Stimulated activated CD8-positive, alpha-beta memory T cell treated with anti-CD3 and anti-CD28 coated beads, Interleukin-4, amount 100 ng/mL, for 48 hours (primary cell): Measurements from ENCODE around the gene SHISAL2A.

Experiments
- DNase-seq: peaks from one replicate; pipeline ENCODE4 v3.0.0-alpha.2; 2020

The SHISAL2A gene

GRCh38 chr1:52632732-52633290, at the start of gene SHISAL2A:
Gene SHISAL2A (plus strand): TSS chr1:52633168. CDS start chr1:52633494, 326 bp downstream.
- DNase-seq, result peak; percentile 63

GRCh38 chr1:52585474-52585873, 47.5 kb upstream of the SHISAL2A start:
- no peak for DNase-seq

GRCh38 chr1:52588027-52588426, 44.9 kb upstream of the SHISAL2A start:
- no peak for DNase-seq

GRCh38 chr1:52588535-52588934, 44.4 kb upstream of the SHISAL2A start:
- DNase-seq, result no peak

- no peak for DNase-seq
Observed at GRCh38 chr1:52590266-52590665, 42.7 kb upstream of the SHISAL2A start.

DNA sequence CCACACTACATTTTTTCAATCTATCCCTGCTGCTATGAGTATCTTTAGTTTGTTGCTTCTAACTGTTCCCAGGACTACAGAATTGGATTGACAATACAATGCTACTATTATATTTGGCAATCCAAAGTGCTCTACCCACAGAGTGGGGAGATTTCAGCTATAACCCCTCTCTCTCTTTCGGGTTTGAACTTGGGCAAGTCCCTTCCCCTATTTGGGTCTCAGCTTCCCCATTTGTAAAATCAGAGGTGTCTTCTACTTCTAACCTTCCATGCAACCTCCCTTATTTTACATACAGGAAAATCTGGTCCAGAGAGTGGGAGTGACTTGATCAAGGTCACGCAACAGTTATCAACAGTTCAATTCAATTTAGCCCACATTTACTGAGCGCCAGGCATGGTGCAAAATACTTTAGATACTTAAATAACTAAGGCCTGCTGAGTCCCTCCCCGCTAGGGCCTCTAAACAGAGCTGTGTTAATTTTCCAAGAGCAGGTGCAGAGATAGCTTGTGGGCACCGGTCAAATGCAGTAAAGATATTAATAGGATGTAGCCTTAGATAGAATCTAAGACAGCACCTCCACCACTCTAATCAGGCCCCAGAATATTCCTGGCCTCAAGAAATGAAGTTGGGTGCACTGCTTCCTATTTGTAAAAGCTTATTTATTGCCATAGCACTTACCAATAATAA, 40.2 kb upstream of the SHISAL2A start:
- no peak for DNase-seq

DNA sequence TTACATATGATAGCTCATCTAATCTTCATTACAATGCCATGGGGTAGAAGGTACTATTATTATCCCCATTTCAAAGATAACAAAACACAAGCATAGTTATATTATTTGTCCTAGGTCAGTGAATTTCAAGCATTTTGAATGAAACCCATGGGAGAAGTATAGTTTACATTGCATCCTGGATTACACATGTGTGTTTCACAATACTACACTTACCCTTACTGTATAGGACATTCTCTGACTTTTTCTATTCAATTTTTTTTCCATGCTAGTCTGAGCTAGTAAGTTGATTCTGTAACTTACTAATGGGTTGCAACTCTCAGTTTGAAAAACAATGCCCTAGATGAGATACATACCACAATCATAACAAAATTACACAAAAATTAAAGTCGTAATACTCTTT, 39.5 kb upstream of the SHISAL2A start:
- no peak for DNase-seq

- DNase-seq, result no peak
Observed at GRCh38 chr1:52595061-52595460, 37.9 kb upstream of the SHISAL2A start.

- DNase-seq, result no peak
Observed at GRCh38 chr1:52597912-52598311, 35.1 kb upstream of the SHISAL2A start.

DNA sequence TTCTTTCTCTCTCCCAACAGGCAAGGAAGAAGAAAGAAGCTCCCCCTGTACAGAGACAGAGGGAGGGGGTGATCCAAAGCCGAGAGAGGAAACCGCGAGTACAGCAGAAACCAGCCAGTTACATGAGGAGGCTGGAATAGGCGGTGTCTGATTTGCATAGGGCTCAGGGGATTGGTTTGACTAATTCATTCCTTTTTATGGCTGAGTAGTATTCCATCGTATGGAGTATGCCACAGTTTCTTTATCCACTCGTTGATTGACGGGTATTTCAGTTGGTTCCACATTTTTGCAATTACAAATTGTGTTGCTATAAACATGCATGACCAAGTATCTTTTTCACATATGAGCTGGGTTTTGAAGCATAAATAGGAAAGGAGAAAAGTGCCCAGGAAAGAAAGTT, 34.2 kb upstream of the SHISAL2A start:
- DNase-seq, result no peak

DNA sequence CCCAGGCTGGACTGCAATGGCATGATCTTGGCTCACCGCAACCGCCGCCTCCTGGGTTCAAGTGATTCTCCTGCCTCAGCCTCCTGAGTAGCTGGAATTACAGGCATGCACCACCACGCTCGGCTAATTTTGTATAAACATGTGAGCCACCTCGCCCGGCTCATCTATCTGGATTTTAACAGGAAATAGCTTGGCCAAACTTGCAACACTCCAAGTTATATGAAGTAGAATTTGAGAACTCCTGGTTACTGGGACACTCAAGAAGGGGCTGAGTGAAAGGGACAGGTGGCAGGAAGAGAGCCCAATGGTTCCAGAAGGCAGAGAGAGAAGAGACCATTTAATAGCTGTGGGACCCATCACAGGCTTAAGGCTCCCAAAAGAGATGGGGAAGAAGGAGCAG, 33.7 kb upstream of the SHISAL2A start:
- DNase-seq, result no peak

- DNase-seq, result no peak
Observed at GRCh38 chr1:52600533-52601179, 32.3 kb upstream of the SHISAL2A start.

DNA sequence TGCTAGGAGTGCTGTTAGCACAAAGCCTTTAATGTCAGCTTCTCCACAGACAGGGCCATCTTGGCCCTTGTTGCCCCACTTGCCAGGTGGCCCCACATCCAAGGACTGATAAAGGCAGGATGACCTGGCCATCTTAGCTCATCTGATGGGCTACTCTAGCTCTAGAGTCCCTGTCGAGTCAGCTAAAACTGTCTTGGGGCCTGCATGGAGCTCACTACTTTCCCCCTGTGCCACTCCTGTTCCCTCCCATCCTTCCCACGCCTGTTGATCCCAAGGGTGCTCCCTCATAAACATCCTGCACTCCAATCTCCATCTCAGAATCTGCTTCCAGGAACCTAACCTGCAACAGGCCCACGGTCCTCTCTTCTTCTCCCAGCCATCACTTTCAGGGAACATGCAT, 31.4 kb upstream of the SHISAL2A start:
- DNase-seq, result no peak

DNA sequence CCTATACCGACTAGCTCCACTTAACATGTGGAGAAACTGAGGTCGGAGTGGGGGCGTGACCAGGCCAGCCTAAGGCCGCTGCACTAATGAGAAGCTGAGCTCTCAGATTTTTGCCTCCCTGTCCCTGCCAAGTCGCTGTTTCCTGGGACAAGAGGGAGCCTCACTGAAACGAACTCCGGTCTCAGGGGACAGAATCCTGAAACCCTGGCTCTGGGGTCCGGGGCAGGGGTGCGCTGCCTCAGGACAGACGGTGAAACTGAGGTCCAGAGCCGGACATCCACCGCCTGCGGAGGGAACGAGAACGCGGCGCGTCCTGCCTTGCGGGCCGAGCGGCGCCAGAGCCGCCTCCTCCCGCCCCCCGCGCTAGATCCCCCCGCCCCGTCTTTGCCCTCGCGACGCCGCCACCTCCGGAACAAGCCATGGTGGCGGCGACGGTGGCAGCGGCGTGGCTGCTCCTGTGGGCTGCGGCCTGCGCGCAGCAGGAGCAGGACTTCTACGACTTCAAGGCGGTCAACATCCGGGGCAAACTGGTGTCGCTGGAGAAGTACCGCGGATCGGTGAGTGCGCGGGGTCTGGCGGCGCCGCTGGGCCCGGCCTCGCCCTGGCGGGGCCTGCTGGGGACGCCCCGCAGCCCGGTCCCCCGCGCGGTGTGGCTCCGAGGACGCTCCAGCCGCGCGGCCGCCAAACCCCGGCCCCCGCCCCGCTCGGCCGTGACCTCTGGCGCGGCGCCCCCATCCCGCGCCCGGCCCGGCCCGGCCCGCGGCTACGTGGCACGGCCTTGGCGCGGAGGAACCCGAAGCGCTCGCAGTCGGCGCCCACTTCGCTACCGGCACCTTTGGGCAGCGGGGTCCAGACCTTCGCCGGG, 30.7 kb upstream of the SHISAL2A start, which contains the start of gene GPX7:
TSS of gene GPX7 (plus strand) at position 381 of the 865 bp plus-strand sequence. CDS start at position 420, 39 bp downstream.
- DNase-seq, result peak; percentile 63

GRCh38 chr1:52602856-52603600, 29.9 kb upstream of the SHISAL2A start:
- DNase-seq, result peak; percentile 44

- no peak for DNase-seq
Observed at GRCh38 chr1:52603630-52604029, 29.3 kb upstream of the SHISAL2A start.

DNA sequence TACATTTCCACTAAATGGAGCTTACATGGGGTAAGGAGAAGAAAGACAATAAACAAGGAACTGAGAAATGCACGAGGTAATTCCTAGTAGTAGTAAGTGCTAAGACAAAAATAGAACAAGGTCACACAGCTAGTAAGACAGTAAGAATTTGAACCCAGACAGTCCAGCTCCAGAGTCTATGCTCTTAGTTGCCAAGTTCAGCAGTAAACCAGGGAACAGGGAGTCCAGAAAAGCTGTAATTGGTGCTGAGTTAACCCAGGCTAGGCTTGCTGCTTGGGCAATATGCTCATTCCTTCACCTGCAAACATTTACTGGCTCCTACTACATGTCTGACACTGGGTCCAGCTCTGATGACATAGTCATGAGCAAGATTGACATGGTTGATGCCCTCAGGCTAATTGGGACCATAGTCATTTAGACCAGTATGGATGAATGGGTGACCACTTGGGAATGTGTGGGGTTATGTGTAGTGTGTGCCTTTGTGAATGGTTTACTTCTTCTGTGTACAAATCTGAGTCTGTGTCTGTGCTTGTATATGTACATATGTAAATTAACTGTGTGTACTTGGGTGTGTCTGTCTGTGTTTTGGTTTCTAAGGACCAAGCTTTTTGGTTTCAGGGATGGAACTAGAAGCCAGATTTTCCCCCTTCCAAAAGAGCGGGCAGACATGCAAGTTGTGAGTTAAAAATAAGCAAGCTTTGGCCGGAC, 28.8 kb upstream of the SHISAL2A start:
- DNase-seq, result no peak

DNA sequence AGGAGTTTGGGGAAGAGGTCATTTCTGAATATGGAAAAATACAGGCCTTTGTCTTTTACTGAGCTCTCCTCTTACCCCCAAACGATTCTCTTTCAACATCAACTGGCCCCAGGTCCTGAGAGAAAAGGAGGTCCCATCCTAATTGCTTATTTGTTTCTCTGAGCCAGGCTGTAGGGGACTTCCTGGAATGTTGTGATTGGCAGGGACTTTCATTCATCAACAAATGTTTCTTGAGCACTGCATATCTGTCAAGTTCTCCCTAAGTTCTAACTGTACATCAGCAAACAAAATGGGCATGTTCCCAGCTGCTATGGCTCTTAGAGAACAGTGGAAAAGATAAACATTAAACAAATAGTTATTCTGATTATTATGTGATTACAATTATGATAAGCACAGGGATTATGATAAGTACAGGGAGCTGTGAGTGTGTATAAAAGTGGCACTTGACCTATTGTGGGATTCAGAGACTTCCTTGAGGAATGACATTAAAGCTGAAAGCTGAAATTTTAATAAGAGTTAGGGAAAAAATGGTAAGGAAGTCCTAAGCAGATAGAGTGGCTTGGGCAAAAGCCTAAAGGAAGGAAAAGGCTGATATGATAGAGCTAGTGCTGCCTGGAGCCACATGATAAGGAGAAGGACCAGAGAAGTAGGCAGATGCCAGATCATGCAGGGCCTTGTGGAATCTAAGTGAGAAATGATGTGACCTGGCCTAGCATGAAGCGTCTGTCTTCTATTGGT, 19.2 kb upstream of the SHISAL2A start:
- DNase-seq, result no peak

DNA sequence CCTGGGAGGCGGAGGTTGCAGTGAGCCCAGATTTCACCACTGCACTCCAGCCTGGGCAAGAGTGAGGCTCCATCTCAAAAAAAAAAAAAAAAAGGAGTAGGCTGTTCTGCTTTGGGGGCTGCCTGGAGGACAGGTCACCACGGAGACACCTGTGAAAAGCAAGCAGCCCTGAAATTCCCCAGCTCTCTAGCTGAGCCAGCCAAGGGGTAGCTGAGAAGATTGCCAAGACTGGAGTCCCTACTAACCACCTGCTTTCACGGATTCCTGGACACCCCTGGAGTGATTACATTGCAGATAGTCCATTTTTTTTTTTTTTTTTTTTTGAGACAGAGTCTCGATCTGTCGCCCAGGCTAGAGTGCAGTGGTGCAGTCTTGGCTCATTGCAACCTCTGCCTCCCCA, 18.3 kb upstream of the SHISAL2A start:
- no peak for DNase-seq

DNA sequence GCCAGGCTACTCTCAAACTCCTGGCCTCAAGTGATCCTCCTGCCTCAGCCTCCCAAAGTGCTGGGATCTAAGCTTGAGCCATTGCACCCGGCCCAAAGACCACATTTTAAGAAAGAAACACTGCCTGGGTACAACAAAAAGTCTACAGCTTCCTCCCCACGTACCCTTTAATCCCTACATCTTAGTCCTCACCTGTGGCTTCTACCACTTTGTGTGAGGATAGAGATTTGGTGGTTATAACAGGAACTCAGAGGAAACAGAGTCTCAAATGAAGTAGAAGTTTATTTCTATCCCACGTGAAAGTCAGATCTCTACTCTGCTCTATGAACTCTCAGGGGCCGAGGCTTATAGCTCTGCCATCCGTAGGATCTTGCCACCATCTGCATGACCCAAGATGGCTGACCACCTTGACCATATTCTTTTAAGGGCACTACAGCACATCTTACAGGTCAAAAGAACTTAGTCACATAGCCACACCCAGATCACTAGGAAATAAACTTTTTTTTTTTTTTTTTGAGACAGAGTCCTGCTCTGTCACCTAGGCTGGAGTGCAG, 17.4 kb upstream of the SHISAL2A start:
- no peak for DNase-seq

DNA sequence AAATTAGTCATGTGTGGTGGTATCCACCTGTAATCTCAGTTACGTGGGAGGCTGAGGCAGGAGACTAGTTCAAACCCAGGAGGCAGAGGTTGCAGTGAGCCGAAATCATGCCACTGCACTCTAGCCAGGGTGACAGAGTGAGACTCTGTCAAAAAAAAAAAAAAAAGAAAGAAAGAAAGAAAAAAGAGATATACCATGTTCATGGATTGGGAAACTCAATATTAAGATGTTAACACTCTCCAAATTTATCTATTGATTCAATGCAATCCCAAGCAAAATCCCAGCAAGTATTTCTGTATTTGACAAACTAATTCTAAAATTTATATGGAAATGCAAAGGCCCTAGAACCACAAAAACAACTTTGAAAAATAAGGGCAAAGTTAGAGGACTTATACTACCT, 11.0 kb upstream of the SHISAL2A start:
- no peak for DNase-seq
